OCI-LY1 (cell line): Measurements from ENCODE around the gene TNFRSF1A.

Experiments used
- H2AFZ ChIP-seq: fragments of 200-600 bp; sonication (generic), shearing (Covaris generic); 2 replicates; pipeline ENCODE4 v1.6.0; 2014; ENCODE audit warnings: antibody characterized with exemption, mild to moderate bottlenecking, low read length
- H3F3A ChIP-seq: fragments of 200-600 bp; sonication (generic), shearing (Covaris generic); 2 replicates; pipeline ENCODE4 v1.6.0; 2014; ENCODE audit warnings: mild to moderate bottlenecking, antibody characterized with exemption, low read length, moderate library complexity; ENCODE audit not compliant: insufficient read depth
- H3K27ac ChIP-seq: fragments of 200-600 bp; sonication (generic); 2 replicates; pipeline ENCODE4 v1.5.1; 2014; ENCODE audit warnings: low read length, mixed run types, mild to moderate bottlenecking, low read depth; ENCODE audit not compliant: poor library complexity, severe bottlenecking
- H3K27me3 ChIP-seq: fragments of 200-600 bp; sonication (generic); 2 replicates; pipeline ENCODE4 v1.6.0; 2014; ENCODE audit warnings: antibody characterized with exemption, mild to moderate bottlenecking, low read length, moderate library complexity; ENCODE audit not compliant: insufficient read depth
- H3K36me3 ChIP-seq: fragments of 200-600 bp; sonication (generic); 2 replicates; pipeline ENCODE4 v1.6.1; 2014; ENCODE audit warnings: mild to moderate bottlenecking, antibody characterized with exemption, low read length, moderate library complexity, mixed read lengths; ENCODE audit not compliant: insufficient read depth
- H3K4me1 ChIP-seq: fragments of 200-600 bp; sonication (generic); 2 replicates; pipeline ENCODE4 v1.5.1; 2014; ENCODE audit warnings: mild to moderate bottlenecking, low read length, moderate library complexity; ENCODE audit not compliant: insufficient read depth, severe bottlenecking
- H3K4me2 ChIP-seq: fragments of 200-600 bp; sonication (generic), shearing (Covaris generic); 2 replicates; pipeline ENCODE4 v1.6.1; 2014; ENCODE audit warnings: low read length
- H3K4me3 ChIP-seq: fragments of 200-600 bp; sonication (generic); 2 replicates; pipeline ENCODE4 v1.5.1; 2014; ENCODE audit warnings: low read length, low read depth, mild to moderate bottlenecking, mixed read lengths; ENCODE audit not compliant: poor library complexity, severe bottlenecking
- H3K79me2 ChIP-seq: fragments of 200-600 bp; shearing (Covaris generic); 2 replicates; pipeline ENCODE4 v1.6.1; 2016; ENCODE audit warnings: mixed run types, low read length, mixed read lengths; ENCODE audit not compliant: insufficient read depth
- H3K9ac ChIP-seq: fragments of 200-600 bp; sonication (generic), shearing (Covaris generic); 2 replicates; pipeline ENCODE4 v1.6.1; 2014; ENCODE audit warnings: mild to moderate bottlenecking, low read length, mixed read lengths
- H3K9me2 ChIP-seq: fragments of 200-600 bp; sonication (generic), shearing (Covaris generic); 2 replicates; pipeline ENCODE4 v1.6.1; 2014; ENCODE audit warnings: low read depth, mild to moderate bottlenecking, low read length, mixed read lengths
- H3K9me3 ChIP-seq: fragments of 200-600 bp; shearing (Covaris generic); 2 replicates; pipeline ENCODE4 v1.6.1; 2014; ENCODE audit warnings: low read length, mixed read lengths
- H4K20me1 ChIP-seq: fragments of 200-600 bp; sonication (generic), shearing (Covaris generic); 2 replicates; pipeline ENCODE4 v1.6.0; 2016; ENCODE audit warnings: mild to moderate bottlenecking, low read length; ENCODE audit not compliant: insufficient read depth
- EZH2 ChIP-seq: fragments of 200-600 bp; sonication (generic), shearing (Covaris generic); IDR thresholded peaks from 2 replicates; pipeline ENCODE4 v1.8.0; 2017; ENCODE audit warnings: borderline replicate concordance, mixed run types, mild to moderate bottlenecking, antibody characterized with exemption, low read length, moderate library complexity, mixed read lengths
- TF ChIP-seq, protein P1 (sequence below): fragments of 200-600 bp; sonication (generic), shearing (Covaris generic); IDR thresholded peaks from 2 replicates; pipeline ENCODE4 v1.5.1; 2017; ENCODE audit warnings: mild to moderate bottlenecking, antibody characterized with exemption, low read length, moderate library complexity, mixed read lengths

TNFRSF1A gene

GRCh38 chr12:6302621-6303020, 39.3 kb downstream of the TNFRSF1A start:
- no peak overlapping the region for H3K9ac ChIP-seq
- no peaks in the 10 kb centered on the region for H4K20me1 ChIP-seq
- H3K9me2 ChIP-seq, result no peaks in the 10 kb centered on the region
- no peak overlapping the region for H2AFZ ChIP-seq
- H3K27me3 ChIP-seq, result peaks cover 5% of the 10 kb centered on the region; the same call in 1 of the 2 replicates
- no peaks in the 10 kb centered on the region for H3K9me3 ChIP-seq
- no peak overlapping the region for H3K4me2 ChIP-seq
- no peak overlapping the region for H3K4me3 ChIP-seq
- H3K27ac ChIP-seq, result no peak overlapping the region
- no peaks in the 10 kb centered on the region for H3K79me2 ChIP-seq
- H3K4me1 ChIP-seq, result no peaks in the 10 kb centered on the region
- no peaks in the 10 kb centered on the region for H3K36me3 ChIP-seq
- H3F3A ChIP-seq, result no peaks in the 10 kb centered on the region
- TF ChIP-seq, protein P1, sequence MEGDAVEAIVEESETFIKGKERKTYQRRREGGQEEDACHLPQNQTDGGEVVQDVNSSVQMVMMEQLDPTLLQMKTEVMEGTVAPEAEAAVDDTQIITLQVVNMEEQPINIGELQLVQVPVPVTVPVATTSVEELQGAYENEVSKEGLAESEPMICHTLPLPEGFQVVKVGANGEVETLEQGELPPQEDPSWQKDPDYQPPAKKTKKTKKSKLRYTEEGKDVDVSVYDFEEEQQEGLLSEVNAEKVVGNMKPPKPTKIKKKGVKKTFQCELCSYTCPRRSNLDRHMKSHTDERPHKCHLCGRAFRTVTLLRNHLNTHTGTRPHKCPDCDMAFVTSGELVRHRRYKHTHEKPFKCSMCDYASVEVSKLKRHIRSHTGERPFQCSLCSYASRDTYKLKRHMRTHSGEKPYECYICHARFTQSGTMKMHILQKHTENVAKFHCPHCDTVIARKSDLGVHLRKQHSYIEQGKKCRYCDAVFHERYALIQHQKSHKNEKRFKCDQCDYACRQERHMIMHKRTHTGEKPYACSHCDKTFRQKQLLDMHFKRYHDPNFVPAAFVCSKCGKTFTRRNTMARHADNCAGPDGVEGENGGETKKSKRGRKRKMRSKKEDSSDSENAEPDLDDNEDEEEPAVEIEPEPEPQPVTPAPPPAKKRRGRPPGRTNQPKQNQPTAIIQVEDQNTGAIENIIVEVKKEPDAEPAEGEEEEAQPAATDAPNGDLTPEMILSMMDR, result no peak
- TF ChIP-seq EZH2, result no peak

DNA sequence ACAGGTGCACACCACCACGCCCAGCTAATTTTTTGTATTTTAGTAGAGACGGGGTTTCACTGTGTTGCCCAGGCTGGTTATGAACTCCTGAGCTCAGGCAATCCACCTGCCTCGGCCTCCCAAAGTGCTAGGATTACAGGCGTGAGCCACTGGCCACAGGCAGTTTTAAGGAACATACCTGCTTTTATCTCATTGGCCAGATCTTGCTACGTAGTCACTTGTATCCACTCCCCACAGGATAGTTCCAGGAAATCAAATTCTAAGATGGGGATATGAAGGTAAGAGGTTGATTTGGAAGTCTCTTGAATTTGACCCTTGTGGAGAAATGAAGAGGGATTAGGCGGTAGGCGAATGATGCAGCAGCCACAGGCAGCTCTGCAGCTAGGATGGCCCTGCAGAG, 40.2 kb downstream of the TNFRSF1A start:
- no peaks in the 10 kb centered on the region for H3K79me2 ChIP-seq
- TF ChIP-seq, protein P1, result no peak
- TF ChIP-seq EZH2, result no peak
- H3K4me1 ChIP-seq, result no peaks in the 10 kb centered on the region
- H3K9me2 ChIP-seq, result no peaks in the 10 kb centered on the region
- no peaks in the 10 kb centered on the region for H3F3A ChIP-seq
- H3K9ac ChIP-seq, result no peak overlapping the region
- no peak overlapping the region for H3K4me3 ChIP-seq
- H3K27me3 ChIP-seq, result peaks cover under 1% of the 10 kb centered on the region; the same call in 1 of the 2 replicates
- no peaks in the 10 kb centered on the region for H3K9me3 ChIP-seq
- no peak overlapping the region for H2AFZ ChIP-seq
- H3K36me3 ChIP-seq, result no peaks in the 10 kb centered on the region
- H3K27ac ChIP-seq, result no peak overlapping the region
- no peaks in the 10 kb centered on the region for H4K20me1 ChIP-seq
- H3K4me2 ChIP-seq, result no peak overlapping the region

DNA sequence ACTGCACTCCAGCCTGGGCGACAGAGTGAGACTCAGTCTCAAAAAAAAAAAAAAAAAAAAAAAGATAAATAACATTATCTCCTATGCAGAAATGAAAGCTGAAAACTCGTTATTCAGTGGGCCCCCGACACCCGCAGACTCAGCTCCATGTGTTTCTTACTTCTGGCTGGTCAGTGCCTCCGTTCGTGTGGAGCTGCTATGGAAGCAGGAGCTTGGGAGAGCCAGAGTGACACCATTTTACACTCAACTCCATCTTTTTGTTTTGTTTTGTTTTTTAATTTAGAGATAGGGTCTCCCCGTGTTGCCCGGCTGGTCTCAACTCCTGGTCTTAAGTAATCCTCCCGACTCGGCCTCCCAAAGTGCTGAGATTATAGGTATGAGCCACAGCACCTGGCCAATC, 44.7 kb downstream of the TNFRSF1A start:
- TF ChIP-seq EZH2, result no peak
- TF ChIP-seq, protein P1, result no peak
- Histone ChIP-seq H3K27me3 (no peaks in the 10 kb centered on the region; the same call in 1 of the 2 replicates), H4K20me1 (no peaks in the 10 kb centered on the region), H3K79me2 (no peaks in the 10 kb centered on the region), H3K36me3 (no peaks in the 10 kb centered on the region), H3K4me3 (no peak overlapping the region), H3K4me1 (no peaks in the 10 kb centered on the region), H3F3A (no peaks in the 10 kb centered on the region), H3K9me2 (no peaks in the 10 kb centered on the region), H3K4me2 (no peak overlapping the region), H3K27ac (no peak overlapping the region), H2AFZ (no peak overlapping the region), H3K9ac (no peak overlapping the region), H3K9me3 (no peaks in the 10 kb centered on the region)
